Hepatocyte (in vitro differentiated cells): ENCODE results near the gene EIPR1. TPM values are rescaled to one million over a fixed set of nuclear protein-coding genes. Genes with fewer than 3 reads are reported as not detected.
"Not testable (repeated sequence)": the region's sequence is repeated elsewhere in the genome, so short reads cannot be mapped to it uniquely, and the experiment has no call there.

Experiments
- DNase-seq: peaks from one replicate; pipeline ENCODE4 v3.0.0-alpha.2; 2016; ENCODE audit warnings: low spot score
- H2AFZ ChIP-seq: fragments of 200-600 bp; sonication (generic); 2 replicates; pipeline ENCODE4 v1.6.0; 2016; ENCODE audit warnings: antibody characterized with exemption, mild to moderate bottlenecking
- H3K27ac ChIP-seq: fragments of 200-600 bp; sonication (generic); 2 replicates; pipeline ENCODE4 v1.5.1; 2016; ENCODE audit warnings: mild to moderate bottlenecking
- H3K27me3 ChIP-seq: fragments of 200-600 bp; sonication (generic); 2 replicates; pipeline ENCODE4 v1.6.1; 2016
- H3K36me3 ChIP-seq: fragments of 200-600 bp; sonication (generic); replicated peaks from 2 replicates; pipeline ENCODE4 v1.5.1; 2016; ENCODE audit warnings: low read depth; ENCODE audit not compliant: insufficient read depth
- H3K4me1 ChIP-seq: fragments of 200-600 bp; sonication (generic); 2 replicates; pipeline ENCODE4 v1.5.1; 2016; ENCODE audit warnings: mild to moderate bottlenecking, moderate library complexity; ENCODE audit not compliant: insufficient read depth
- H3K4me2 ChIP-seq: fragments of 200-600 bp; sonication (generic); 2 replicates; pipeline ENCODE4 v1.6.0; 2016
- H3K4me3 ChIP-seq: fragments of 200-600 bp; sonication (generic); 2 replicates; pipeline ENCODE4 v1.5.1; 2016; ENCODE audit warnings: mild to moderate bottlenecking
- H3K79me2 ChIP-seq: fragments of 200-600 bp; sonication (generic); 2 replicates; pipeline ENCODE4 v1.6.0; 2017; ENCODE audit warnings: mild to moderate bottlenecking
- H3K9me2 ChIP-seq: fragments of 200-600 bp; sonication (generic); replicated peaks from 2 replicates; pipeline ENCODE4 v1.6.0; 2017; ENCODE audit warnings: mild to moderate bottlenecking; ENCODE audit not compliant: insufficient read depth
- H3K9me3 ChIP-seq: fragments of 200-600 bp; sonication (generic); 2 replicates; pipeline ENCODE4 v1.5.1; 2016; ENCODE audit warnings: low read depth, mild to moderate bottlenecking
- H4K20me1 ChIP-seq: fragments of 200-600 bp; sonication (generic); 2 replicates; pipeline ENCODE4 v1.6.0; 2016; ENCODE audit warnings: mild to moderate bottlenecking; ENCODE audit not compliant: insufficient read depth, poor library complexity, severe bottlenecking
- CTCF ChIP-seq: fragments of 200-600 bp; sonication (generic); IDR thresholded peaks from 2 replicates; pipeline ENCODE4 v1.5.1; 2016; ENCODE audit warnings: antibody characterized with exemption, mild to moderate bottlenecking; ENCODE audit not compliant: poor library complexity
- EZH2 ChIP-seq: fragments of 200-600 bp; sonication (generic); IDR thresholded peaks from 2 replicates; pipeline ENCODE4 v1.6.1; 2016; ENCODE audit warnings: antibody characterized with exemption, mild to moderate bottlenecking, borderline replicate concordance
- EZH2phosphoT487 ChIP-seq: fragments of 200-600 bp; sonication (generic); IDR thresholded peaks from one replicate; pipeline ENCODE4 v1.6.1; 2018; ENCODE audit warnings: antibody characterized with exemption, mild to moderate bottlenecking, low read depth, moderate library complexity; ENCODE audit not compliant: unreplicated experiment, severe bottlenecking
- WGBS: methylation state at CpG from one replicate; pipeline ENCODE4 v1.1.6; 2016; ENCODE audit warnings: low lambda C conversion rate; ENCODE audit errors: missing lambda C conversion rate; 5-methylcytosine and 5-hydroxymethylcytosine counted together
- polyA plus RNA-seq: library from polyadenylated mRNA; unstranded; fragments of >200 nt; fragmentation: Nextera tagmentation; extraction: Ambion mirVana; gene quantifications from 2 replicates; pipeline ENCODE4 v1.2.1, GENCODE V29; 2016
- total RNA-seq: library from RNA; depleted of rRNA; stranded (reverse); fragments of >200 nt; gene quantifications from 2 replicates; pipeline ENCODE4 v1.2.3, GENCODE V29; 2014

The EIPR1 gene
- total and polyA plus RNA-seq, 2 experiments from 2014 or later, result 27.4 to 42.3 TPM

GRCh38 chr2:3365219-3365618, 12.4 kb downstream of the EIPR1 start:
- H4K20me1 ChIP-seq, result peaks cover 4% of the 10 kb centered on the region

GRCh38 chr2:3361518-3362389, 15.9 kb downstream of the EIPR1 start:
- Histone ChIP-seq H3K4me1 (no peaks in the 10 kb centered on the region), H2AFZ (no peak overlapping the region), H4K20me1 (peaks cover 4% of the 10 kb centered on the region), H3K9me2 (no peaks in the 10 kb centered on the region), H3K36me3 (no peaks in the 10 kb centered on the region), H3K4me3 (no peak overlapping the region), H3K27me3 (no peaks in the 10 kb centered on the region), H3K79me2 (peaks cover 52% of the 10 kb centered on the region), H3K9me3 (no peaks in the 10 kb centered on the region), H3K27ac (no peak overlapping the region), H3K4me2 (no peak overlapping the region)
- no peak for DNase-seq
- TF ChIP-seq EZH2 (no peak), CTCF (no peak), EZH2phosphoT487 (no peak)
- WGBS, result 91% methylated on average over 17 of the region's 17 CpGs

More at GRCh38 chr2:3365219-3365618, 12.4 kb downstream of the EIPR1 start:
- no peaks in the 10 kb centered on the region for H3K9me3 ChIP-seq
- 76% methylated on average over 5 of the region's 5 CpGs for WGBS
- no peak overlapping the region for H2AFZ ChIP-seq
- no peaks in the 10 kb centered on the region for H3K36me3 ChIP-seq
- H3K27me3 ChIP-seq, result no peaks in the 10 kb centered on the region
- TF ChIP-seq EZH2, result no peak
- TF ChIP-seq CTCF, result no peak
- no peak for TF ChIP-seq EZH2phosphoT487
- no peaks in the 10 kb centered on the region for H3K9me2 ChIP-seq
- no peak overlapping the region for H3K27ac ChIP-seq
- no peaks in the 10 kb centered on the region for H3K4me1 ChIP-seq
- no peak overlapping the region for H3K4me2 ChIP-seq
- H3K79me2 ChIP-seq, result peaks cover 64% of the 10 kb centered on the region
- no peak overlapping the region for H3K4me3 ChIP-seq
- no peak for DNase-seq

GRCh38 chr2:3357926-3358325, 19.7 kb downstream of the EIPR1 start:
- Histone ChIP-seq H3K4me1 (no peaks in the 10 kb centered on the region), H4K20me1 (no peaks in the 10 kb centered on the region), H3K9me2 (no peaks in the 10 kb centered on the region), H3K79me2 (peaks cover 21% of the 10 kb centered on the region), H3K27ac (no peak overlapping the region), H3K4me3 (no peak overlapping the region), H3K4me2 (no peak overlapping the region), H3K36me3 (no peaks in the 10 kb centered on the region), H2AFZ (no peak overlapping the region), H3K9me3 (no peaks in the 10 kb centered on the region), H3K27me3 (no peaks in the 10 kb centered on the region)
- TF ChIP-seq EZH2phosphoT487, result no peak
- no peak for TF ChIP-seq EZH2
- TF ChIP-seq CTCF, result no peak
- DNase-seq, result no peak
- WGBS, result 95% methylated on average over 8 of the region's 8 CpGs

GRCh38 chr2:3357446-3357845, 20.2 kb downstream of the EIPR1 start:
- not testable (repeated sequence) for H2AFZ ChIP-seq, H3K36me3 ChIP-seq, H3K9me2 ChIP-seq, H3K9me3 ChIP-seq, H3K4me2 ChIP-seq, H3K4me1 ChIP-seq, H3K27me3 ChIP-seq, H3K27ac ChIP-seq, H4K20me1 ChIP-seq, DNase-seq, H3K4me3 ChIP-seq
- WGBS, result 95% methylated on average over 2 of the region's 2 CpGs
- peaks cover 17% of the 10 kb centered on the region for H3K79me2 ChIP-seq
